ENCODE measurements around the gene FLT3LG.

Gene FLT3LG

DNA sequence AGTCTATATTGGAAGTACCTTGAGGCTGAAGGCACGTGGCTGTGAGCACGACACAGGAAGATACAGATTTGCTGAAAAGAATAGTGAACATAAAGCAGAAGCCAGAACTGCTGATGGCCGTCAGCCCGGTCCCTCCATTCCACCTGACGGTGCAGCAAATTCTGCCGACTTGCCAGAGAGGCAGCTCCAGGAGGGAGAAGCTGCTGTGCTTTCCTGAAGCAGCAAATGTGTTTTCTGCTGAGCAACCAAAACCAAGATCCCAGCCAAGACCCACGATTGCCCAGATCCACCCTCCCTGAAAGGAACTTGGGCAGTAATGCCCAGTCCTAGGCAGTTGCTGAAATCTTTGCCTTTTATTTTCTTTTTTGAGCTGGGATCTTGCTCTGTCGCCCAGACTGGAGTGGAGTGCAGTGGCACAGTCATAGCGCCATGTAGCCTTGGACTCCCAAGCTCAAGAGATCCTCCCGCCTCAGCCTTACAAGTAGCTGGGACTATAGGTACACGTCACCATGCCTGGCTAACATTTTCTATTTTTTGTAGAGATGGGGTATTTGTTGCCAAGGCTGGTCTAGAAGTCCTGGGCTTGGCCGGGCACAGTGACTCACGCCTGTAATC is 46.8 kb downstream of the FLT3LG start:
- DNase-seq: no peak

GRCh38 chr19:49524812-49525455 is 50.9 kb downstream of the FLT3LG start:
- no peak for DNase-seq

DNA sequence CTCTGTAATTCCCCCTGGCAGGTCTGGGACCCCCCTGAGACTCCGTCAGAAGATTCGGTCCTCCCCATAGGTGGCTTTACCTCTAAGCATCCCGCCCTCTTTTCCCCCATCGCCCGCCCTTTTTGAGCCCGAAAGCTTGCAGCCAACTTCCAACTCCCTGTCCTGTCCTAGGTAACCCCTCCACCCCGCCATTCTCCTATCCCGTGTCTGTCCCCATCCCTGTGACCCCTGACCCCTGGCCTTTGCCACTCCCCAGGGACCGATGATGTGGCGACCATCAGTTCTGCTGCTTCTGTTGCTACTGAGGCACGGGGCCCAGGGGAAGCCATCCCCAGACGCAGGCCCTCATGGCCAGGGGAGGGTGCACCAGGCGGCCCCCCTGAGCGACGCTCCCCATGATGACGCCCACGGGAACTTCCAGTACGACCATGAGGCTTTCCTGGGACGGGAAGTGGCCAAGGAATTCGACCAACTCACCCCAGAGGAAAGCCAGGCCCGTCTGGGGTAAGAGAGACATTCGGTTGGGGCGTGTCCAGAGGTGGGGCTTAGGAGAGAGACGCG is 54.3 kb downstream of the FLT3LG start:
- no peak for DNase-seq

- no peak for DNase-seq
Measured at GRCh38 chr19:49530708-49531107, 56.7 kb downstream of the FLT3LG start.

GRCh38 chr19:49533551-49534488 is 59.8 kb downstream of the FLT3LG start:
- peak; percentile 44 for DNase-seq

- DNase-seq: no peak
Measured at GRCh38 chr19:49534632-49535385, 60.8 kb downstream of the FLT3LG start.

All from NCI-H1105 treated with DMSO at 0.1 percent for 48 hours (cell line).